Occipital lobe (tissue), 2 donors: ENCODE results near the gene MYO5B. TPM values are rescaled to one million over a fixed set of nuclear protein-coding genes. Genes with fewer than 3 reads are reported as not detected.
"Not testable (repeated sequence)": the region's sequence is repeated elsewhere in the genome, so short reads cannot be mapped to it uniquely, and the experiment has no call there.

Experiments
- DNase-seq: peaks from one replicate; lab custom pipeline; 2025; lab: John Stamatoyannopoulos, UW
- total RNA-seq: library from RNA; depleted of rRNA; stranded (reverse); fragments of >200 nt; gene quantifications from one replicate; pipeline ENCODE4 v1.2.3, GENCODE V29; 2014

Gene MYO5B
- total RNA-seq: 30.7 TPM

- DNase-seq: no peak
Measured at GRCh38 chr18:50194631-50195532, at the start of gene MYO5B. Gene MYO5B (minus strand): TSS chr18:50195147. CDS start chr18:50194793, 354 bp downstream.

GRCh38 chr18:50241768-50242167, 46.8 kb upstream of the MYO5B start:
- not testable (repeated sequence) for DNase-seq

DNA sequence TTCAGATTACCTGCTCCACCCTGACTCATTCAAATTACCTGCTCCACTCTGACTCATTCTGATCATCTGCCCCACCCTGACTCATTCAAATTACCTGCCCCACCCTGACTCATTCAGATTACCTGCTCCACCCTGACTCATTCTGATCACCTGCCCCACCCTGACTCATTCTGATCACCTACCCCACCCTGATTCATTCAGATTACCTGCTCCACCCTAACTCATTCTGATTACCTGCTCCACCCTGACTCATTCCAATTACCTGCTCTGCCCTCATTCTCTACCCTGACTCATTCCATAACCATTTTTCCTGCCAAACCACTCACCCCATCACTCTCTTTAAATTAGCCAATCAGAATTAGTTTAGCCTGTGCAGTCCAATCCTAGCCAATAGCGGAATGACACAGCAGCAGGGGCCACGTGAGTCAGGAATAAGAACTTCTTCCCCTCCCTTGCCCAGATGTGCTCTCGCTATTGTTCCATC, 45.2 kb upstream of the MYO5B start:
- DNase-seq: no peak

DNA sequence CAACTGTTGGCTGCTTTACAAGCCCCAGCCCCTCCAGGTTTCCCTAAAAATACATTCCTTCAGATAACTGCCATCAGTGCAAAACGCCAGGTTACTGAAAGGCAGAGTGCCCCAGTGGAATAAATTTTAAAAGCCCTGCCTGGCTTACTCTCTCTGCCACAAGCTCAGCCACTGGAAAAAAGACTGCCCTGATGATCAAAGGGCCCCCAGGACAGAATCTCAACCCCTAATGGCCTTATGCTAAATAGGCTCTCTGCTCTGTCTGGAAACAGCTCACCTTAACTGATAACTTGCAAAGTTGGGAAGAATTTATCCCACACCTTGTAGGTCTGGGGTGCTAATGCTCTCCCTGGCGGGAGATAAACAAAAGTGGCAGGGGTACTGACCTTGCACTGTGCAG, 37.5 kb upstream of the MYO5B start:
- no peak for DNase-seq

GRCh38 chr18:50231621-50232020, 36.7 kb upstream of the MYO5B start:
- DNase-seq: peak; percentile 9

- not testable (repeated sequence) for DNase-seq
Measured at GRCh38 chr18:50220249-50220648, 25.3 kb upstream of the MYO5B start.

- DNase-seq: no peak
Measured at GRCh38 chr18:50218432-50219197, 23.7 kb upstream of the MYO5B start.

- no peak for DNase-seq
Measured at GRCh38 chr18:50209311-50209710, 14.4 kb upstream of the MYO5B start.

GRCh38 chr18:50207722-50208121, 12.8 kb upstream of the MYO5B start:
- DNase-seq: no peak

GRCh38 chr18:50203801-50204604, 9.1 kb upstream of the MYO5B start:
- peak; percentile 27 for DNase-seq

DNA sequence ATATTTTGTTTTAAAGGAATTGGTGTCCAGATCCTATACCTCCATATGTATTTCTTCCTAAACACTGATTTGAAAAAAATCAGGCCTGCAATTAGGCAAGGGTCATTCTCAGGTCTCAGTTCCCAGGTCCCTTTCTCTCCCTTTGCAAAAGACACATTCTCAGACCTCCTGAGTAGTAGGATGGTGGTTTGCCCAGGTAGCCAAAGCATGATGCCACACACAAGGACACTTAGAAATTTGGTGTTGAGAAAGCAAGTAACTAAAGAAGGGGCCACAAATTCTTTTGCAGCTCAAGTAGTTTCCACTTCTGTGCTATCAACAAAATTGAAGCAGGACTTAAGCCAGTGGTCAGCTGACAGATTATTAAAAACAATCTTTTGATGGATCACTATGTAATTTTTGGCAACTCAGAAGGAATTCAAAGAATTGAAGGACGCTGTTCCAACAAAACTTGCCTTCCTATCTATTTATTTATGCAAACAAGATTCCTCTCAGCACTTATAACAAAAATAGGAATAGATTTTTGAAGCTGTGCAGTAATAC, 6.6 kb upstream of the MYO5B start:
- DNase-seq: no peak

- no peak for DNase-seq
Measured at GRCh38 chr18:50199921-50200320, 5.0 kb upstream of the MYO5B start.

DNA sequence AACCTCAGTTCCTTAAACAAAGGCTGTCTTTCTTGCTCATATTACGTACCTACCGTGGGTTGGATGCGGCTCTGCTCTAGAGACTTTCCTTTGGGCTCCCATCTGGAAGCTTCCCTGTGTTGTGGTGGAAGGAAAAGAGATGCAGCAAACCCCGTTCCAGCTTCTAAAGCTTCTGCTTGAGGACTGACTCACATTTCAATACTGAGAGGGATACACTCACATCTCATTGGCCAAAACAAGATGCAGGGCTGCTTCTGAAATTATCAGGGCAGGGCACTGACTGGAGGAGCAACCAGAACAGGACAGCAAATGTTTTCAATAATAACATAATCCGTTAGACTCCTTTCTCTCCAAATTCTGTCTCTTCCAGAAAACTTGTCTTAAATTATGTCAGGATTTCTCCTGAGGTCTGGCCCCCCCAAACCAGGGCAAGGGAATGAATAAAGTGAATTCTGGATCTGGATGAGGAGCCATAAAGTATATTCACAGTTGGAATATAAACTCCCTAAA, 4.5 kb upstream of the MYO5B start:
- DNase-seq: no peak

GRCh38 chr18:50196261-50196660, 1.3 kb upstream of the MYO5B start:
- no peak for DNase-seq

DNA sequence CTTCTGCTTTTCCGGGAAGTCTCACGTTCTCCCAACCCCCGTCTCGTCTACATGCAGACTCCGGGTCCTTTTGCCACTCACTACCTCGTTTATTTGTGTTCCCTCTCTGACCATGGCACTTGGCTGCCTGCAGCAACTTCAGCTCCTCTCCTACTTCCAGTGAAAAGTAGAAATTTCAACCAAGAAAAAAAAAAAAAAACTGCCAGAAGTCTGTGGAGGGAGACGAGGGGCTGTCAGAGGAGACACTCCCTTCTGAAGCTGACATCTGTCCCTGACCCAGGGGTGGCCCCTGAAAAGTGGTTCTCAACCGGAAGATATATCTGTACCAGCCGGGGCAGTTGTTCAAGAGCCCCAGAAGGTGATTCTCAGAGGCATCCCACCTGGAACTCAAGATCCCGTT, 742 bp upstream of the MYO5B start:
- DNase-seq: no peak

- no peak for DNase-seq
Measured at GRCh38 chr18:50193796-50194630, 934 bp downstream of the MYO5B start.

DNA sequence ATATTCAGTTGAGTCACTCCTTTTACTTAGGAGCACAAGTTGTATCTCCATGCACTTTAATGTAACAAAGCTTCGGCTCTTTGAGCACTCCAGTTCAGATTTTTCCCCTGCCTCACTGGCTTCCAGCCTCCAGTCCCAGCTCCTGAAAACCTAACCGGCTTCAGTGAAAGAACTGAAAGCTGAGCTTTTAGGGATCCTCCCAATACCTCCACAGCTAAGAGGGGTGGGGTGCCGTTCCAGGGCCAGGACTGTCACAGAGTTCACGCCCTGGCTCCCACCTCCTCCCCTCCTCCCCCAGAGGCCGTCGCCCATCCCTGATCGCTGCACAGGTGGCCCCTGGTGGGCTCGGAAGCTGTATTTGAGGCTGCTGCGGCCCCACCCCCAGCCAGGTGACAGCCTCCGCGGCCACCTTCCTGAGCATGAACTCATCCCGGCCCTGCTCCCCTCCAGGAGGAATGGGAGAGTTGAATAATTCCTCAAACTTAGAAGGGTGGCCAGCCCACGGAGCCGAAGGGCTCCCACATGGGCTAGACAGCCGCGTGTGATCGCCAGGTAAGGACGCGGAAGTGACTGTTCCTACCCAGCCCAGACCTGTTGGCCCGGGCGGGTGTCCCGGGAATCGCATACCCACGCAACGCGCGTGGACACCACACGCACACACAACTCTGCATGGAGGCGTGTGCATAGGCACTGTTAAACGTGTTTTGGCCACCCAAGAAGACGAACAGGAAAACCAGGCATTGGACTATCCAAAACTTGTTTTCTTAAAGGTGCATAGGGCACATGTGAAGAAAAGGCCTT, 1.8 kb downstream of the MYO5B start:
- no peak for DNase-seq

DNA sequence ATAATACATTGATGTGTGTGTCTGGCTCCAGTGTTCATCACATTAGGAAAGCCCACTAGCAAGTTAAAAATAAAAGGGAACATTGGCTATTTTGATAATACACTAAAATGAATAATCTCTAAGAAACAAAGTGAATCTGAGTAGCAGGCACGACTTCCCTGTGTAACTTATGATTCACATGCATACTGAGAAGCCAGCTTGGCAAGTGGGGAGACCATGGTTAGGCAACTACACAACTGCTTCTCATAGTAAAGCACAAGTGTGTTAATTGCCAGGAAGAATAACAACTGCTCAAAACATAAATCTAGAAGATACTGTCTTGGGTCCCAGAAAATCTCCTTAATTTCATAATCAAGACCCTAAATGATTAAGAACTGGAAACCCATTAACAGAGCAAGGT, 4.0 kb downstream of the MYO5B start:
- DNase-seq: no peak

DNA sequence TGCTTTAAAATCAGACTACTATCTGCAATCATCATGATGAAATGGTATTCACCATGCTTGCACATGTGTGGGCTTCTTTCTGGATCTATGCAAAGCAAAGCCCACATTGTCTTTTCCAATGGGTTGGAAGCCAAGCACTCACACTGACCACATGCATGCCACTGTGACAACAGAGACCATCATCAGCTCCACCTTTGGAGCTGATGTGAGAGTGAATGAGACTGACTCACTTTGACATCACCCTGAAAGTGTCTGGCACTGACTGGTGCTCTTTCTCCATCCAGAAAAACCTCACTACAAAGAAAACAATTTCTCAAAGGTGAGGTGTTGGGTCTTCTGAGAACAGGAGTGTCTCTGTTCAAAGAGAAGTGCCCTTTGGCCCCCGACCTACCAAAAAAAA, 4.7 kb downstream of the MYO5B start:
- DNase-seq: no peak
